NCI-H2196 (cell line): ENCODE results near the gene PIEZO1.
A peak's percentile ranks its signal among the peaks of the same experiment; 100 is the strongest.

Source experiments
- DNase-seq: peaks from one replicate; lab custom pipeline; 2025; ENCODE audit not compliant: unreplicated experiment; lab: John Stamatoyannopoulos, UW

PIEZO1 gene

DNA sequence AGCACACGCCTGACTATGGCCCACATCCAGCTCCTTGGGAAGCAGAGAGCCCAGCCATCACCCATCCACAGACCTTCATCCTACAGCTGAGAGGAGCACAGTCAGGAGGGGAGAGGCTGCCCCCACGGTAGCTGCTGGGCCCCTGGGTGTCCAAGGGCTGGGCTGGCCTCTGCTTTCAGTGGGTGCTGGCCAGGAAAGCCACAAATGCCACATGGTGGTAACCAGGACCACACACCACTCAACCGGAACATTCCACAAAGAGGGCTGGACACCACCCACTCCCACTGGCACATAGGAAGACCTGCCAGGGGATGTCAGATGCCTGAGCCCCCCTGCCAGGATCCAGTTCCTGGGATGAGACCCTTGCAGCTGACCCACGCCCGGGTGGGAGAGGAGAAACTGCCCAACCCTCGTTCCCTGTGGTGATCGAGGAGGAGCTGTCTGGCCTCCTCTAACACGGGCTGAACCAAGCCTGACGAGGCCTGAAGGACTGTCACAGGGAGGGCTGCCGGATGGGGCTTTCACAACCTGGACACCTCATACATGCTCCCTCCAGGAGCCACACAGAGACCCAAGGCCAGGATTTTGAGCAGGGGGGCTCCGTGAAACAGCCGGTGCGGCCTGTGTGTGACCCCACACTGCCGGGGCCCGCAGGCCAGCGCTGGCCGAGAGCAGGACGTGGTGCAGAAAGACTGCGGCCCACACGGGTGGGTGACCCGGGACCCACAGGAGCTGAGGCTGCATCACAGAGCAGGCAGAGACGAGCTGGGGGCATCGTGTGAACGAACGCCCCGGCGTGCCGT lies 30.7 kb downstream of the PIEZO1 start:
- no peak for DNase-seq

DNA sequence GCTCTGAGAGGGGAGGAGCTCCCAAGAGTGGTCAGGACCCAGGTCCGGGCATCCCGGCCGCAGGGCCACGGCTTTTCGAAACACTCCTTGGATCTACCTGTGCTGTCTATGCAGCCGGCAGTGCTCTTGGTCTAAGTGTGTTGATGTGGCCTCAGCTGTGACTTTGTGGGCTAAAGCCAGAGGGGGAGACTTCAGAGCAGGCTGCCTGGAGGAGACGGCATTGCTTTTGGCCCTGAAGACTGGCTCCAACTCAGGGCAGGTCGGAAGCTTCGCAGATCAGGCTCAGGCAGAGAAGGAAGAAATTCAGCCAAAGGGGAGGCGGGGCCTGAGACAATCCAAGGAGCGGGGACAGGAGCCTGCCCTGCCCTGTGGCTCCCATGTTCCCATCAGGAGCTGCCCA lies 31.4 kb downstream of the PIEZO1 start:
- DNase-seq: no peak

DNA sequence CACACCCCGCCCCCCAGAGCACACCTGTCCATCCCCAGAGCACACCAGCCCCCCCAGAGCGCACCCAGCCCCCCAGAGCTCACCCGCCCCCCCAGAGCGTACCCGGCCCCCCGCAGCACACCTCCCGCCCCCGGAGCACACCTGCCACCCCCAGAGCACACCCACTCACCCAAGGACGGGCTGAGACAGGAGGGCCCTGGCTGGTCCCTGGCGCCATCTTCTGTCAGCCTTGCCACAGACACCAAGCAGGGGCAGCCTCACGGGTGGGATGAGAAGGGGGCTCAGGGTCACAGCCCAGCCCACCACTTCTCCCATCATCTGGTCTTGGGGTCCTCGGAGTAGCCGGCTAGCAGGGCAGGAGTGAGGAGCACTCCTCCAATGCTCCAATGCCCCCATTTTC lies 31.8 kb downstream of the PIEZO1 start:
- DNase-seq: no peak

DNA sequence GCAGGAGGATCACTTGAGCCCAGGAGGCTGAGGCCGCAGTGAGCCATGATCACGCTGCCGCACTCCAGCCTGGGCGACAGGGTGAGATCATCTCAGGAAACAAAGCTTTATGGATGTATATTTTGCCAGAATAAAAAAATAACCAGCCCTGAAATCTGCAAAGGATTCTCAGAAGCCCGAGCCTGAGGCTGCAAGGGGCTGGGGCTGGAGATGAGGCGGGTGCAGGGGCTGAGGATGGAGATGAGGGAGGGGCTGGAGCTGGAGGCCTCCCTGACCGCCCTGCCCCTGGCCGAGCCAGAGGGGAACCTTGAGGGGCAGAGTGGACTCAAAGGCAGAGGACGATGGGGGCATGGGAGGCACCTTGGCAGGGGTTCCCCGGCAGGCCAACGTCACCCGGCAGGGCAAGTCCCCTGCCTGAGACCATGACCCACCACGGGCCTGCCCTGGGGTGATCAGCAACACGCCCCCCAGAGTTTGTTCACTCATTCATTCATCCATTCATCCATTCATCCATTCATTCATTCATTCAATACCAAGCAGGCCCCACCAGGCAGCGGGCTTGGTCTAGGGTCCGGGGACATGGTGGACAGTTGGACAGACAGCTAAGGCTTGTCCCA lies 32.5 kb downstream of the PIEZO1 start:
- DNase-seq: no peak

DNA sequence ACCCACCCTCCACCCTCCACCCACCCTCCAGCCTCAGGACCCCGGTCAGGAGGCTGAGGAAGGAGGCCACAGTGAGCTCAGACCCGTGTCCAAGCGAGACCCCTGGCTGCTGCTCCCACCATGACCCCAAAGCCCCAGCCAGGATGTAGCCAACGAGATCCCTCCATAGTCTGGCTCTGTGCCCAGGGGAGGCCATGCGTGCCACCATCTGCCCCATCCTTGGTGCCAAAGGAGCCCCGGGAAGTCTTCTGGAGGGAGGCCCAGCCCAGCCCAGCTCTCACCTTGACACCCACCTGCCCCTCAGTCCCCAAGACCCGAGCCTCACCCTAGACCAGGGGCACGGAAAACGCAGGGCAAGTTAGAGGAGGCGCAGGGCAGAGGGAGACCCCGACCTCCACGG lies 34.2 kb downstream of the PIEZO1 start:
- DNase-seq: no peak

DNA sequence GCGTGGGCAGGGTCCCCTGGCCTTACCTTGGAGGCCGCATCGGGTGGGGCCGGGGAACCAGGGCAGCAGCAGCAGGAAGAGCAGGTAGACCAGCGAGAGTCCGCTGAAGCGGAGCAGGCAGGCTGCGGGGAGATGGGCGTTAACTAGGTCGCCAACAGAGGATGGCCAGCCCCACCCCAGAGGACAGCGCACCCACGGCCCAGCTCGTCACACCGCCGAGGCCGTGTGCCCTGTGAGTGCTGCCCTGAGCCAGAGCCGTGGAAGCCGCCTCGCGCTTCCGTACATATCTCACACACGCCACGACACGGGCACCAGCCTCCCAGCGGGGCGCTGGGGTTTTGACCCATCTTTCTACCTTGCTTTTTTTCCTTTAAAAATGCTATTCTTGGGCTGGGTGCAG lies 35.7 kb downstream of the PIEZO1 start:
- no peak for DNase-seq

DNA sequence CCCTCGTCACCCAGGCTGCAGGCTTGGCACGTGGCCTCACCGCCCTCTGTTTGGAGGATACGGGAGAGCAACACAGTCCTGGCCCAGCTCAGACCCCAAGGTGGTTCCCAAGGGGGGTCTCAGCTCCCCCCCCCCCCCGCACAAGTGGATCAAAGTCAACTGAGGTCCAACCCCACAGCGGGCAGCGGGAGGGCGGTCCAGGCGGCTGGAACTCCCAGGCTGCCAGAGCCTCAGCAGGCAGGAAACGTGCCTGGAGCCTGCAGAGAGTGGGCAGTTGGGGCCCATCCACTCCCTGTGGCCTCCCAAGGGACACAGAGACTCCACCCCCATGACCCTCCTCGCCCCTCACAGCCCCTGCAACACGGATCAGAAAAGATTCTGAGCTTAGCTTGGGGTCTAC lies 36.7 kb downstream of the PIEZO1 start:
- DNase-seq: no peak

DNA sequence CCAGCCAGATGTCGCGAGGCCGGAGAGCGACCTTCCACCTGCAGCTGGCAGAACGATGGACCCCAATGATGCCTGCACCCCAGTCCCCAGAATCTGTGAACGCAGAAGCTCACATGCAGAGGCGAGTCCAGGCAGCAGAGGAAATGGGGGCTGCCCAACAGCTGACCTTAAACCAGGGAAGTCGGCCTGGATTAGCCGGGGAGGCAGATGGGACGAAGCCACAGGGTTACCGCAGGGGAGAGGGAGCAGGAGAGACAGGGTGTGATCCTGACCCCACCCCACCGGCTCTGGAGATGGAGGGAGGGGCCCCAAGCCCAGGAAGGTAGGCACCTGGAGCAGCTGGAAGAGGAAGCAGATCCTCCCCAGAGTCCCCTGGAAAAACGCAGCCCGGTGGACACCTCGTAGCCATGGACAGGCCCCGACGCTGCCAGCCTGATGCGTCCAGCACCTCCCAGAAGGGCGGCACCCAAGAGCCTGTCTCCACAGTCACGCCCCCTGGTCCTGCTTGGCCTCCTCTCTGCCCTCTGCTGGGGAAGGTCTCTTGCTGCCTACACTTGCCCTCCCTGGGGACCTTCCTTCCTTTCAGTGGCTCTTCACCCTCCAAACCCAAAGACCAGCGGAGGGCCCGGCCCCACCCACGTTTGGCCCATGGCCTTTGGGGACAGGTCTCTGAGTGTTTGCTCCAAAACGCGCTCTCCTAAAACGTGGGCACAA lies 37.3 kb downstream of the PIEZO1 start:
- DNase-seq: peak; percentile 4

DNA sequence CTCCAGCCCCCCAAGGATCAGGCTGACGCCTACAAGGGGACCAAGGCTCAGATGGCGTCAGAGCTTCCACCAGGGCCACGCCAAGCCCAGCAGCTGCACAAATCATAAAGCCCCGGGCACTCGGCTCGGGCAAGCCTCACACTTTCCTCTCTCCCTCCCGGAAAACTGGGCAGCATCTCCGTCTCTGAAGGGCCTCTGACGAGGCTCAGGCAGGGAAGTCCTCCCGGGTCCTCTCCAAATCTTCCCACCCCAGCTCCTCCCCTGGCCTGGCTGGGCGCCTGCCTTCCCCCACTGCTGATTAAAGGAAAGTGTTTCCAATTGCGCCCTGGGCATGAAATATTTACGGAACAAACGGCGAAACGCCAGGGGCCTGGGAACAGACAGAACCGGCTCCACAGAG lies 38.5 kb downstream of the PIEZO1 start:
- DNase-seq: no peak

DNA sequence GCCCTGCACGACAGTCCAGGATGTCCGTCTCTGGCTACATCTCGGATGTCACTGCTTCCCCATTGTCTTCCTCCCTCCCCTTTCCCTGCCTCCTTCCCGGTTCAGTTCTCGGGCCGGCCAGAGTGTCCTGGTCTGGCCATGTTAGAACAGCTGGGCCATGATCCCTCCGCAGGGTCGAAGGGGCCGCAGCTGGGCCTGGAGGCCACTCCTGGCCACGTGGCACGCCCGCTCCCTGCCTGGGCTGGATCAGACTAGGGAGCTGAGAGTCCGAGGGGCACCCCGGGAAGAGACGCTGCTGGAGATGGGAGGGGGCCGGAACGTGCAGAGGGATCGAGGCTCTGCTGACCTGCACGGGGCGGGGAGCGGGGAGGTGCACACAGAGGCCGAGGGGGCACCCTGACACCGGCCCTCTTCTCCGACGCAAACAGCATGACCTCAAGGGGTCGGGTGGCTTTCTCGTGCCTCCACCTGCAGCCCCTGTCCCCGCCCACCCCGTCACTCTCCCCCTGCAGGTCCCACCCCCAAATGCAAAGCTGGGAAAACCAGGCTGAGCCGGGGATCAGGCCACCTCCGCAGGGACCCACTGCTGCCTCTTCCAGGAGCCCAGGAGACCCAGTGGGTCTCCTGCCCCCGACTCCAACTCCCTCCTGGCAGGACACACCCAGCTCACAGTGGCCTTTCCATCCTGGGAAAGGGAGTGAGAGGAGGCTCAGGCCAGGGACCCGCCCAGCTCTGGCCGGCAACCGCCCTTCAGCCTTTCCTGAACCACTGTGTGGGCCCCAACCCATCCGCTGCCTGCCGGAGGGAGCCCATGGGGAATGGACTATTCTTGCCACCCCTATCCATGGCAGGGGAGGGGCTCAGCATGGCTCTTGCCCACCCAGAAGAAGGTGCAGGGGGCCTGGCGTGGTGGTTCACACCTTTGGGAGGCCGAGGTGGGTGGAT lies 40.2 kb downstream of the PIEZO1 start:
- DNase-seq: no peak

DNA sequence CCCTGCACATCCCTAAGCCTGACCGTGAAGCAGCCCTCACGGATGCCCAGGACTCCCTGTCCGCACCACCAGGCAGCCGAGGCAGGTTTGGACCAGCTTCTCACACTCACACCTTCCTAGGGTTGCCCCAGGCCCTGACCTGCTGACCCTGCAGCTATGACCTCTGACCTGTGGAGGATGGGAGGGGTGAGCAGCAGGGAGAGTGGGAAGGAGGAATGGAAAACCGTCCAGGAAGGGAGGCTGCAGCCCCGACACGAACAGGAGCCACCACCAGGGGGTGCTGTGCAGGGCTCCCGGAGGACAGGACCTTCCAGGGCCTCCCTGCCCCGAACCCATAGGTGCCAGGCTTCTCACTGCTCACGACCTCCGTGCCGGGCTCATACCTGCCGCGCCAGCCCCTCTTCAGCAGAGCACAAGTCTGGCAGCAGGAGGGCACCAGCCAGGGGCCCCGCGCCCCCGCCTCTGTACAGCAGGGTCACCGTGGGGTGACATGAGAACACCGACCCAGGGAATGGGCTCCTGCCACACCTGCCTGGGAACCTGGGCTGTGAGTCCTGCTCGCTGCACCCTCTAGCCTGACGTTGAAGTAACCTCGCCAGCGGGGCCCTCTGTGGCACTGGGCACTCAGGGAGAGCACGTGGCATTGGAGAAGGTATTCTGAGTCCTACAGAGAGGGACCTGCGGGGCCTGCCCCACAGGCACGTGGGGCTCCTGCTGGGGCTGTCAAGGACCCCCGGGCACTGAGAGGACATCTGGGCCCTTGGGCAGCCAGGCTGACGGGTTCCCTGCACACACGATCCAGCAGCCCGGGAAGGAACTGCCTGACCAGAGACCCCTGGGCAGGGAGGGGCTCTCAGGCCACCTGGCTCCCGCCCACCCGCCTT lies 41.1 kb downstream of the PIEZO1 start:
- peak; percentile 59 for DNase-seq

DNA sequence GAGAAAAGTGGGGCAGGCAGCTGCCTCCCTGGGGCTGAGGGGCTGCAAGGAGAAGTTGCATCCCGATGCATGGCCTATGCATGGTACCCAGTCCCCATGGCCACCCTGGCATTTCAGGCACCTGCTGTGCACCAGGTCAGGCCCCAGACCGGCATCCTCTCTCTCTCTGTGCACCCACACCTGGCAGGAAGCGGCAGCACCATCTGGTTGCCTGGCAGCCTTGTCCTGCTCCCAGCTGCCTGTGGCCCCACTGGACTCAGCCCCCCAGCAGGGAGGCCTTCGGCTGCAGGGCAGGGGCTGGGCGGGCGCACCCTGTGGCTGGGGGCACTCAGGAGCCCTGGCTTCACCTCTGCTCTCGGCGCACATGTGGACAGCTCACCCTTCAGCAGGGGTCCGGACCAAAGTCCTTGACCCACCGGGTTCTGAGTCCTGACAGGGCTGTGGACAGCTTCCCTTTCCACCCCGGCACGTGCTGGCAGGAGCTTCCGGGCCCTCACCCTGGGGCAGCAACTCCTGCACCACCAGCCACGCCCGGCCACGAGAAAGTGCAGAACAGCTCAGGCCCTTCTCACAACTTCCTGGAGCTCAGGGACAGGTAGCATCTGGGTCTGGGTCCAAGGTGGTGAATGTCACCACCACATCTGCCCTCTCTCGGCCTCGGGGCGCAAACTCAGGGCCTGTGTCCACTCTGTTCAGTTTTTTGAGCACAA lies 42.0 kb downstream of the PIEZO1 start:
- DNase-seq: no peak

DNA sequence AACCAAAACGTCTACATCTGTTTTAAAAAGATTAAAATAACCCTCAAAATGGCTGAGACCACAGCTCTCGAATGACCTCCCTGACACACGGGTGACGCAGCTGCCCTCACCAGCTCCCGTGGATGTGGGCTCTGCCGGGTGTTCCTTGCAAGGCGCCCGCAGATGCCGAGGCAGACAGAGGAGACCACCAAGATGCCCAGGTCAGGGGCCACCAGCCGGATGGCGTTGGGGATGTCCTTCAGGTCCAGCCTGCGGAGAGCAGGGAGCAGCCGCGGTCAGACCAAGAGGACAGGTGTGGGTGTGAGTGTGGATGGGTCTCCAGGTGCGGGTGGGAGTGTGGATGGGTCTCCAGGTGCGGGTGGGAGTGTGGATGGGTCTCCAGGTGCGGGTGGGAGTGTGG lies 43.7 kb downstream of the PIEZO1 start:
- DNase-seq: no peak

DNA sequence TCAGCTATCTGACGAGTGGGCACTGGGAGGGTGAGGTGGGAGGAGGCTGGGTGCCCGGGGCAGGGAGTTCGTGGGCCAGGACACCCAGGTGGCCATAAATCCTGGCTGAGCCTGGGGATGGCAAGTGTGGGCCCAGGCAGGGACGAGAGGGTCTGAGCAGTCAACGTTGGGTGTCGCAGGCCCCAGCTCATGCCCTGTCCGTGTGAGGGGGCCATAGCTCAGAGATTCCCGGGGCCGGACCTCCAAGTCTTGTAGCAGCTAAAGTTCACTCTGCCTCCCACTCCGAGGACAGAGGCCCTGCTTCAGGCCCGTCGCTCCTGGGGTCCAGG lies 44.3 kb downstream of the PIEZO1 start:
- DNase-seq: no peak

DNA sequence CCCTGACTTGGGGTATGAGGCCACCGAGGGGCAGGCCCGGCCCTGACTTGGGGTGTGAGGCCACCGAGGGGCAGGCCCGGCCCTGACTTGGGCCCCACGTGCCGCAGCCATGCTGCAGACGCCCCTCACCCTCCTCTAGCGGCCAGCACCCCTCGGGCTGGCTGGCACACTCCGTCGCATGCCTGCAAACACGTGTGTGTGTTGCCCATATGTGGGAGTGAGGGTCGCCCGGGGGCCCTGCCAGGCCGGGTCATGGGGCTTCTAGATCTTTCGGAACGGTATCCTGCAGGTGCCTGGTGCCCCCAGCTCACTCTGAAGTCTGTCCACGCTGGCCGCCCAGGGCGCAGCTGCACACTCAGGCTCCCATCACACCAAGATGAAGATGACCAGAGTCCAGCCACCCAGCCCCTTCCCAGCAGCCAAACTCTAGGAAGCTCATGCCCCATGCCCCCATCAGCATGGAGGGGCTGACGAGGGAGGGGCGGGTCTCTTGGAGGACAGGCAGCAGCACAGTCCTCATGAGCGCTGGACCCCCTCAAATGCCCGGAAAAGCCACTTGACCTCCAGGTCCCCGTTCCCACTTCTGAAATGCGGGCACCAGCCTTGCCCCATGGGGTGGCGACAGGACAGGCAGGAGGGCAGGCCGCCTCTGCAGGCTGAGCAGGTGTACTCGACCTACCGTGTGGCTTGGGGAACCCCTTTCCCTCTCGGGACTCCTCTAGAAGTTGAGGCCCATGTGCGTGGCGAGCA lies 44.9 kb downstream of the PIEZO1 start:
- DNase-seq: no peak

DNA sequence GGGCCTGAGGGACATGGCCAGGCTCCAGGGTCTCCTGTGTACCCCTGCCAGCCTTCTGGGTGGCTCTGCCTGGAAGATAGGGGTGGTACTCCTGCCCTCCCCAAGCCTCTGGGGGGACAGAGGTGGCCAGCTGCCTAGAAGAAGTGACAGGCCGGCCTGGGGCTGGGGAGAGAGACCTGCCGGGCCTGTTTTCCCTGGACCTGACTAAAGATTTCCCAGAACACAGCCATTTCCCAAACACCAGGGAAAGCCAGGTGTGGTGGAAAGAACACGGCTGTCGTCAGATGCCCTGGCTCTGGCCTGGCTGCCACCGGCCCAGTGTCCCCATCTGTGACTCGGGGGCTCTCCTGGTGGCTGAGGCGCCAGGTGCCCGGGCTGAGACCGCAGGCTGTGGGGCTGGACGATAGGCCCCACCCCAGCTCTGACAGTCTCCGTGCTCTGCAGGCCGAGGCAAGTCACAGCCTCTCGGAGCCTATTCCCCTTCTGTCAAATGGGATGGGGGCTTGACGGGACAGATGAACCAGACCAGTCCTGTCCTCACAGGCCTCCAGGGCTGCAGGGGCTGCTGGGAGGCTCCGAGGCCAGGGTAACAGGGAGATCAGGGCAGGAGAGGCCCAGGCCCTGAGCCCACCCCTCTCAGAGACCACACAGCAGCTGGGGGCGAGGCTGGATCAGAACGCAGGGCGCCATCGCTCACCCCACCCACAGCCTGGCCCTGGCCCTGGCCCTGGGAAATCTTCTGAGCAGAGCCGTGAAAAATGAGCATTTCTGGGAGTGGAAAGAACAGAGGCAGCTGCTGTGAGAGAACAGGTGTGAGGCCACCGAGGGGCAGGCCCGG lies 45.7 kb downstream of the PIEZO1 start:
- no peak for DNase-seq

DNA sequence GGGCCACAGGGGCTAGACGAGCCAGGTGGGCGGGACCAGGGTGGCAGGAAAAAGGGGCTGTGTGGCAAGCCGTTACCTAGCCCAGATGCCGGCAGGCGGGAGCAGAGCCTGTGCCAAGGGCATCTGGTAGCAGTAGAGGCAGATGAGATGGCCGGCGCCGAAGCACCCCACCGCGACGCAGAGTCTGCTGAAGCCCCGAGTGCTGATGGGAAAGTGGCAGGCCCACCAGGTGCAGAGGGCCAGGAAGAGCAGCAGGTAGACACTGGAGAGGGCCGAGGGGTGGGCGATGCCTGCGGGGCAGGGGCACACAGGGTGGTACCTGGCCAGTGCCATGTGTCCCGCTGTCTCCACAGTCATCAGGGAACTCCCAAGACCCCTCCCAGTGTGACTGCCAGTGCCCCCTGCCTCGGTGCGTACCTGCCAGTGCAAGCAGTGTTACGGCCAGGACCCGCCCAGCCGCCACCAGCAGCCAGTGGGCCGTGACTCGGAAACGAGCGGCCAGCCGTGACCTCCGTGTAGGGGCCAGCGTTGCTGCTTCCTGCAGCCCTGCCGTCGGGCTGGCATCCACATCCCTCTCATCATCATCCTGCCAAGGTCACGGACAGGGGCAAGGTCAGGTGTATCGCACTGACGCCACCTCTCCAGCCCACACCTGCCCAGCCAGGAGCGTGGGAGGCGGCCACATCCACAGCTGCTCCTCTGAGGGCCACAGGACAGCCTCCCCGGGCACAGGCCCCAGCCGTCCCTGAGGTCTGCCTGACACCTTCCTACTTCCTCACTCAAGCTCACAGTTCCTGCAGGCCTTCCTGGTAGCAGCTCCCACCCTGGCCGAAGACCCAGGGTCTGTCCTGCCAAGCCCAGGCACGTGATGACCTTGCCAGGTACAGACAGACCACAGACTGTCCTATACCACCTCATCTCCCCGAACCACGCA lies 46.6 kb downstream of the PIEZO1 start:
- DNase-seq: no peak
